RWPE2 (cell line): ENCODE results near the gene CHST9.
"Not testable (repeated sequence)": the region's sequence is repeated elsewhere in the genome, so short reads cannot be mapped to it uniquely, and the experiment has no call there.

Experiments
- ATAC-seq: fragments of 200-7000 bp; cut with Tn5 transposase; 3 replicates; pipeline ENCODE4 v1.9.1; 2021; ENCODE audit warnings: low read depth
- DNase-seq: peaks from one replicate; pipeline ENCODE4 v3.0.0-alpha.2; 2020; ENCODE audit warnings: low spot score
- H3K27ac ChIP-seq: fragments of 450-650 bp; 2 replicates; pipeline ENCODE4 v1.5.1; 2017; ENCODE audit warnings: mild to moderate bottlenecking; ENCODE audit not compliant: poor library complexity, severe bottlenecking
- H3K27me3 ChIP-seq: fragments of 250-450 bp; sonication (Bioruptor Pico); 2 replicates; pipeline ENCODE4 v1.5.1; 2021; ENCODE audit warnings: mild to moderate bottlenecking, moderate library complexity; ENCODE audit not compliant: insufficient read depth, poor library complexity, severe bottlenecking
- H3K36me3 ChIP-seq: fragments of 250-450 bp; sonication (Bioruptor Pico); 2 replicates; pipeline ENCODE4 v1.5.1; 2020; ENCODE audit warnings: low read depth, mild to moderate bottlenecking, moderate library complexity
- H3K4me1 ChIP-seq: fragments of 250-450 bp; sonication (Bioruptor Pico); 2 replicates; pipeline ENCODE4 v1.5.1; 2021; ENCODE audit warnings: mild to moderate bottlenecking, moderate library complexity; ENCODE audit not compliant: insufficient read depth, poor library complexity, severe bottlenecking
- H3K4me3 ChIP-seq: fragments of 250-450 bp; sonication (Bioruptor Pico); 2 replicates; pipeline ENCODE4 v1.5.1; 2021; ENCODE audit warnings: mild to moderate bottlenecking, moderate library complexity; ENCODE audit not compliant: severe bottlenecking
- H3K9me3 ChIP-seq: fragments of 250-450 bp; sonication (Bioruptor Pico); 2 replicates; pipeline ENCODE4 v1.5.1; 2021; ENCODE audit warnings: mild to moderate bottlenecking, moderate library complexity; ENCODE audit not compliant: severe bottlenecking
- TF ChIP-seq, protein P1 (sequence below): fragments of 450-650 bp; IDR thresholded peaks from one replicate; pipeline ENCODE4 v1.5.1; 2017; ENCODE audit warnings: mild to moderate bottlenecking, moderate library complexity; ENCODE audit not compliant: poor library complexity, severe bottlenecking

Gene CHST9

GRCh38 chr18:27171993-27172392 lies 13.1 kb downstream of the CHST9 start:
- ATAC-seq (no peak), DNase-seq (no peak)
- Histone ChIP-seq H3K36me3 (no peaks in the 10 kb centered on the region), H3K9me3 (no peaks in the 10 kb centered on the region), H3K4me3 (no peak overlapping the region), H3K27ac (no peak overlapping the region), H3K4me1 (no peaks in the 10 kb centered on the region), H3K27me3 (peaks cover 8% of the 10 kb centered on the region)
- TF ChIP-seq, protein P1, sequence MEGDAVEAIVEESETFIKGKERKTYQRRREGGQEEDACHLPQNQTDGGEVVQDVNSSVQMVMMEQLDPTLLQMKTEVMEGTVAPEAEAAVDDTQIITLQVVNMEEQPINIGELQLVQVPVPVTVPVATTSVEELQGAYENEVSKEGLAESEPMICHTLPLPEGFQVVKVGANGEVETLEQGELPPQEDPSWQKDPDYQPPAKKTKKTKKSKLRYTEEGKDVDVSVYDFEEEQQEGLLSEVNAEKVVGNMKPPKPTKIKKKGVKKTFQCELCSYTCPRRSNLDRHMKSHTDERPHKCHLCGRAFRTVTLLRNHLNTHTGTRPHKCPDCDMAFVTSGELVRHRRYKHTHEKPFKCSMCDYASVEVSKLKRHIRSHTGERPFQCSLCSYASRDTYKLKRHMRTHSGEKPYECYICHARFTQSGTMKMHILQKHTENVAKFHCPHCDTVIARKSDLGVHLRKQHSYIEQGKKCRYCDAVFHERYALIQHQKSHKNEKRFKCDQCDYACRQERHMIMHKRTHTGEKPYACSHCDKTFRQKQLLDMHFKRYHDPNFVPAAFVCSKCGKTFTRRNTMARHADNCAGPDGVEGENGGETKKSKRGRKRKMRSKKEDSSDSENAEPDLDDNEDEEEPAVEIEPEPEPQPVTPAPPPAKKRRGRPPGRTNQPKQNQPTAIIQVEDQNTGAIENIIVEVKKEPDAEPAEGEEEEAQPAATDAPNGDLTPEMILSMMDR: no peak

DNA sequence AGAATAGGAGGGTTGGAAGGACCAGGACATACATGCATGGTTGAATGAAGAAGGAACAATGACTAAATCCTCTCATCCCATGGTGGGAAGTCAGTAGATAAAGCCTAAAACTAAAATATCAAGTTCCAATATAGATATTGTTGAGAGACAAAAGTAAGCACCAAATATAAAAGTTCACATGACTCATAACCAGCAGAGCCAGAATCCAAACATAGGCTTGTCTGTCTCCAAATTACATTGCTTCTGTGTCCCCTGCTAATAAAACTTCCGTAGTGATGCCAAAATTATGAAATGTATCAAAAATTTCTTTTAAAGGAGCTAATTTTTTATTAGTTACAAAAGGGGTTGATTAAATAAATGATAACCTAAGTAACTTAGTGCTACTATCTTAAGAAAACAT lies 19.7 kb downstream of the CHST9 start:
- DNase-seq: no peak
- ATAC-seq: no peak
- Histone ChIP-seq H3K36me3 (no peaks in the 10 kb centered on the region), H3K27me3 (peaks cover 3% of the 10 kb centered on the region), H3K4me1 (no peaks in the 10 kb centered on the region), H3K9me3 (no peaks in the 10 kb centered on the region), H3K27ac (no peak overlapping the region), H3K4me3 (no peak overlapping the region)
- TF ChIP-seq, protein P1: no peak

- H3K4me3 ChIP-seq: no peak overlapping the region
- no peaks in the 10 kb centered on the region for H3K36me3 ChIP-seq
- no peaks in the 10 kb centered on the region for H3K4me1 ChIP-seq
- no peaks in the 10 kb centered on the region for H3K9me3 ChIP-seq
- H3K27me3 ChIP-seq: peaks cover 3% of the 10 kb centered on the region
- ATAC-seq: no peak
- DNase-seq: no peak
- no peak overlapping the region for H3K27ac ChIP-seq
- TF ChIP-seq, protein P1: no peak
These were observed 20.2 kb downstream of the CHST9 start for GRCh38 chr18:27164905-27165304.

DNA sequence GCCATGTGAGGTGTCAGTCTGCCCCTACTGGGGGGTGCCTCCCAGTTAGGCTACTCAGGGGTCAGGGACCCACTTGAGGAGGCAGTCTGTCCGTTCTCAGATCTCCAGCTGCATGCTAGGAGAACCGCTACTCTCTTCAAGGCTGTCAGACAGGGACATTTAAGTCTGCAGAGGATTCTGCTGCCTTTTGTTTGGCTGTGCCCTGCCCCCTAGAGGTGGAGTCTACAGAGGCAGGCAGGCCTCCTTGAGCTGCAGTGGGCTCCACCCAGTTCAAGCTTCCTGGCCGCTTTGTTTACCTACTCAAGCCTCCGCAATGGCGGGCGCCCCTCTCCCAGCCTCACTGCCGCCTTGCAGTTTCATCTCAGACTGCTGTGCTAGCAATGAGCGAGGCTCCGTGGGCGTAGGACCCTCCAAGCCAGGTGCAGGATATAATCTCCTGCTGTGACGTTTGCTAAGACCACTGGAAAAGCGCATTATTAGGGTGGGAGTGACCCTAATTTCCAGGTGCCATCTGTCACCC lies 21.9 kb downstream of the CHST9 start:
- H3K27me3 ChIP-seq, H3K36me3 ChIP-seq, DNase-seq, H3K4me3 ChIP-seq, H3K9me3 ChIP-seq, H3K27ac ChIP-seq, H3K4me1 ChIP-seq, ATAC-seq: not testable (repeated sequence)
- TF ChIP-seq, protein P1: peak; percentile 14

- H3K4me3 ChIP-seq, H3K36me3 ChIP-seq, H3K9me3 ChIP-seq, H3K4me1 ChIP-seq, ATAC-seq, H3K27ac ChIP-seq, DNase-seq, H3K27me3 ChIP-seq: not testable (repeated sequence)
These were observed 35.9 kb downstream of the CHST9 start for GRCh38 chr18:27149240-27149639.
